Ishikawa (cell line): ENCODE measurements around the gene HELB.

Experiments
- EP300 ChIP-seq: IDR thresholded peaks from 2 replicates; pipeline ENCODE4 v1.6.1; 2012; ENCODE audit warnings: borderline replicate concordance
- TAF1 ChIP-seq: IDR thresholded peaks from 2 replicates; pipeline ENCODE4 v1.6.1; 2012; ENCODE audit warnings: low read depth, mild to moderate bottlenecking
- TEAD4 ChIP-seq: IDR thresholded peaks from 2 replicates; pipeline ENCODE4 v1.6.1; 2012
- TF ChIP-seq, protein P1 (sequence below): IDR thresholded peaks from 2 replicates; pipeline ENCODE4 v1.6.1; 2012
- TF ChIP-seq, protein P2 (sequence below): IDR thresholded peaks from 2 replicates; pipeline ENCODE4 v1.6.1; 2012; ENCODE audit warnings: low read depth, mild to moderate bottlenecking
- TF ChIP-seq, protein P3 (sequence below): IDR thresholded peaks from 2 replicates; pipeline ENCODE4 v1.6.1; 2012

DNA sequence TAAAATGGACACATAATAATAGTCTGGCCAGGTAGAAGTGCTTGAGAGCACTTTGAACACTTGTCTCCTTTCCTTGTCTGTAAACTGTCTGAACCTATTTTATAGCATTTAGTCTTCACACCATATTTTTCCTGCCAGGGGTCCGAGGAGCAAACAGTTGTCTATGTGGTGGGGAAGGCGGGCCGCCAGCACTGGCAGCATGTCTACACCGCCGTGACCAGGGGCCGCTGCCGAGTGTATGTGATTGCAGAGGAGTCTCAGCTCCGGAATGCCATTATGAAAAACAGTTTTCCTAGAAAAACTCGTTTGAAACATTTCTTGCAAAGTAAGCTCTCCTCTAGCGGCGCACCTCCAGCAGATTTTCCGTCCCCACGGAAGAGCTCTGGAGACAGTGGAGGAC, 28.7 kb downstream of the HELB start:
- TF ChIP-seq, protein P1, sequence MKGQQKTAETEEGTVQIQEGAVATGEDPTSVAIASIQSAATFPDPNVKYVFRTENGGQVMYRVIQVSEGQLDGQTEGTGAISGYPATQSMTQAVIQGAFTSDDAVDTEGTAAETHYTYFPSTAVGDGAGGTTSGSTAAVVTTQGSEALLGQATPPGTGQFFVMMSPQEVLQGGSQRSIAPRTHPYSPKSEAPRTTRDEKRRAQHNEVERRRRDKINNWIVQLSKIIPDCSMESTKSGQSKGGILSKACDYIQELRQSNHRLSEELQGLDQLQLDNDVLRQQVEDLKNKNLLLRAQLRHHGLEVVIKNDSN = no peak
- TF ChIP-seq, protein P2, sequence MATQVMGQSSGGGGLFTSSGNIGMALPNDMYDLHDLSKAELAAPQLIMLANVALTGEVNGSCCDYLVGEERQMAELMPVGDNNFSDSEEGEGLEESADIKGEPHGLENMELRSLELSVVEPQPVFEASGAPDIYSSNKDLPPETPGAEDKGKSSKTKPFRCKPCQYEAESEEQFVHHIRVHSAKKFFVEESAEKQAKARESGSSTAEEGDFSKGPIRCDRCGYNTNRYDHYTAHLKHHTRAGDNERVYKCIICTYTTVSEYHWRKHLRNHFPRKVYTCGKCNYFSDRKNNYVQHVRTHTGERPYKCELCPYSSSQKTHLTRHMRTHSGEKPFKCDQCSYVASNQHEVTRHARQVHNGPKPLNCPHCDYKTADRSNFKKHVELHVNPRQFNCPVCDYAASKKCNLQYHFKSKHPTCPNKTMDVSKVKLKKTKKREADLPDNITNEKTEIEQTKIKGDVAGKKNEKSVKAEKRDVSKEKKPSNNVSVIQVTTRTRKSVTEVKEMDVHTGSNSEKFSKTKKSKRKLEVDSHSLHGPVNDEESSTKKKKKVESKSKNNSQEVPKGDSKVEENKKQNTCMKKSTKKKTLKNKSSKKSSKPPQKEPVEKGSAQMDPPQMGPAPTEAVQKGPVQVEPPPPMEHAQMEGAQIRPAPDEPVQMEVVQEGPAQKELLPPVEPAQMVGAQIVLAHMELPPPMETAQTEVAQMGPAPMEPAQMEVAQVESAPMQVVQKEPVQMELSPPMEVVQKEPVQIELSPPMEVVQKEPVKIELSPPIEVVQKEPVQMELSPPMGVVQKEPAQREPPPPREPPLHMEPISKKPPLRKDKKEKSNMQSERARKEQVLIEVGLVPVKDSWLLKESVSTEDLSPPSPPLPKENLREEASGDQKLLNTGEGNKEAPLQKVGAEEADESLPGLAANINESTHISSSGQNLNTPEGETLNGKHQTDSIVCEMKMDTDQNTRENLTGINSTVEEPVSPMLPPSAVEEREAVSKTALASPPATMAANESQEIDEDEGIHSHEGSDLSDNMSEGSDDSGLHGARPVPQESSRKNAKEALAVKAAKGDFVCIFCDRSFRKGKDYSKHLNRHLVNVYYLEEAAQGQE = no peak
- TF ChIP-seq EP300 = no peak
- no peak for TF ChIP-seq TEAD4
- TF ChIP-seq, protein P3, sequence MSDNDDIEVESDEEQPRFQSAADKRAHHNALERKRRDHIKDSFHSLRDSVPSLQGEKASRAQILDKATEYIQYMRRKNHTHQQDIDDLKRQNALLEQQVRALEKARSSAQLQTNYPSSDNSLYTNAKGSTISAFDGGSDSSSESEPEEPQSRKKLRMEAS = no peak
- TF ChIP-seq TAF1 = no peak
